ENCODE results near the gene RCAN1.

RCAN1 gene

DNA sequence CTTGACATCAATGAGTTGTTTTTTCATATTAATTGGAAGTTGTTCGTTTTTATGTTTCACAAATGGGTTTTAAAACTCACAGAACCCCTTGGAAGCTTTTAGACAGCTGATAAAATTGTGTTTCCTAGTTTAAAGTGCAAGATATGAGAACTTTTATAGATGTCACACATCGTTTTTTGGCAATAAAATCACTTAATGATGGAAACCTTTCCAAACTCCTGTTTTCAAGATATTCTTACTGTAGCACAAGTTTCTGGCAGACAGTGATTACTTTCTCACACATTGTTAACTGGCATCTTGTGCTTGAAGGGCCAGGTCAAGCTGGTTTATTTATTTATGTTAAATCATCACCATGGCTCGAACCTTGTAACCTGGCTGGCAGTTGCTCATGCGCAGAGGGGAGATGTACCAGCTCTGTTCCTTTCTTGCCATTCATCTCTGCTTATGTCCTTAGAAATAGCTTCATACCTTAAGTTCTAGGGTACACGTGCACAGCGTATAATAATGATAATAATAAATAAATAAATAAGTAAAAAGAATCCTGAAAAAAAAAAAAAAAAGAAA lies 10.2 kb upstream of the RCAN1 start:
- H3K4me3 ChIP-seq (replicated peaks; ENCODE audit: low read depth, low read length), result no peak overlapping the region
- TF ChIP-seq, protein P1, sequence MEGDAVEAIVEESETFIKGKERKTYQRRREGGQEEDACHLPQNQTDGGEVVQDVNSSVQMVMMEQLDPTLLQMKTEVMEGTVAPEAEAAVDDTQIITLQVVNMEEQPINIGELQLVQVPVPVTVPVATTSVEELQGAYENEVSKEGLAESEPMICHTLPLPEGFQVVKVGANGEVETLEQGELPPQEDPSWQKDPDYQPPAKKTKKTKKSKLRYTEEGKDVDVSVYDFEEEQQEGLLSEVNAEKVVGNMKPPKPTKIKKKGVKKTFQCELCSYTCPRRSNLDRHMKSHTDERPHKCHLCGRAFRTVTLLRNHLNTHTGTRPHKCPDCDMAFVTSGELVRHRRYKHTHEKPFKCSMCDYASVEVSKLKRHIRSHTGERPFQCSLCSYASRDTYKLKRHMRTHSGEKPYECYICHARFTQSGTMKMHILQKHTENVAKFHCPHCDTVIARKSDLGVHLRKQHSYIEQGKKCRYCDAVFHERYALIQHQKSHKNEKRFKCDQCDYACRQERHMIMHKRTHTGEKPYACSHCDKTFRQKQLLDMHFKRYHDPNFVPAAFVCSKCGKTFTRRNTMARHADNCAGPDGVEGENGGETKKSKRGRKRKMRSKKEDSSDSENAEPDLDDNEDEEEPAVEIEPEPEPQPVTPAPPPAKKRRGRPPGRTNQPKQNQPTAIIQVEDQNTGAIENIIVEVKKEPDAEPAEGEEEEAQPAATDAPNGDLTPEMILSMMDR (IDR thresholded peaks at IDR 0.05; ENCODE audit: low read depth, low read length, missing control alignments), result no peak
- DNase-seq (ENCODE audit: extremely low read depth, low read depth), result no peak

DNA sequence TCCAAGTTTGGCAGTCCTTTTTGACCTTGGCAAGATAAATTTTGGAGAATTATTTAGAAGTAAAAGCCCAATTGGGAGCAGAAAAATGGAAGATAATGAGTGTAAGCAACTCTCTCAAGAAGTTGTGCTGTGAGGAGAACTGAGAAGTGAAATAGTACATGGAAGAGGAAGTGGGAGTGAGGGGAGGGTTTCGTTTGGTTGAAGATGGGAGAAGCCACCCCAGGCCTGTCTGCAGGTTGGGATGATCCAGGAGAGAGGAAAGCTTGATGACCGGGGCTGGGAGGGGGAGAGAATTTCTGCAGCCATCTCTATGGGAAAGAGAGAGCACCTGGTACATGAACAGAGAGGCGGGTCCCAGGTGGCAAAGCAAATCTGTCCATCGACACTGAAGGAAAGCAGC lies 8.6 kb upstream of the RCAN1 start:
- DNase-seq (ENCODE audit: extremely low read depth, low read depth), result no peak
- H3K4me3 ChIP-seq (replicated peaks; ENCODE audit: low read depth, low read length), result no peak overlapping the region
- TF ChIP-seq, protein P1 (IDR thresholded peaks at IDR 0.05; ENCODE audit: low read depth, low read length, missing control alignments), result no peak

DNA sequence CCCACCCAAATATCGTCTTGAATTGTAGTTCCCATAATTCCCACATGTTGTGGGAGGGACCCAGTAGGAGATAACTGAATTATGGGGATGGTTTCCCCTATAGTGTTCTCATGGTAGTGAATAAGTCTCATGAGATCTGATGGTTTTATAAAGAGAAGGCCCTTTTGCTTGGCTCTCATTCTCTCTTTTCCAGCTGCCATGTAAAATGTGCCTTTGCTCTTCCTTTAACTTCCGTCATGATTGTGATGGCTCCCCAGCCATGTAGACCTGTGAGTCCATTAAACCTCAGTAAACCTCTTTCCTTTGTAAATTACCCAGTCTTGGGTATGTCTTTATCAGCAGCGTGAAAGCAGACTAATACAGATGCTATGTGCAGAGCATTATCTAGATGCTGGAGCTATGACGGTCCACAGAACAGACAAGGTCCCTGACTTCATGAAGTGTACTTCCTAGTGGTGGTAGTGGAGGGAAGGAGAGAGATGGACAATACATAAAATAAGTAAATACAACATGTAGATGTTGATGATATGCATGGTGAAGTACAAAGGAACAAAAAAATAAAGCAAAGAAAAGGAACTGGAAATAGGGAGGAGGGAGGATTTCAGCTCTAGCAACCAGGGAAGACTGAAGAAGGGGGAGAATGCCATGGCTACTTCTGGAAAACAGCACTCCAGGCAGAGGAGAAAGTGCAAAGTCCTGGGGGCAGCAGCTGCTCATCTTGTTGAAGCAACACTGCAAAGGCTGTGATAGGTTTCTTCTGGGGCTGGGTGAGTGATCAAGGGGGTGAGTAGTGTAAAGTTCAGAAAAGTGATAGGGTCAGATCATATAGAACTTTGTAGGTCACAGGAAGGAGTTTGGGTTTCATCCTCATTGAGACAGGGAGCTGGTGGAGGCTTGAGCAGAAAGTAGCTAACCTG lies 6.8 kb upstream of the RCAN1 start:
- TF ChIP-seq, protein P1 (IDR thresholded peaks at IDR 0.05; ENCODE audit: low read depth, low read length, missing control alignments), result no peak
- no peak for DNase-seq (ENCODE audit: extremely low read depth, low read depth)
- no peak overlapping the region for H3K4me3 ChIP-seq (replicated peaks; ENCODE audit: low read depth, low read length)

DNA sequence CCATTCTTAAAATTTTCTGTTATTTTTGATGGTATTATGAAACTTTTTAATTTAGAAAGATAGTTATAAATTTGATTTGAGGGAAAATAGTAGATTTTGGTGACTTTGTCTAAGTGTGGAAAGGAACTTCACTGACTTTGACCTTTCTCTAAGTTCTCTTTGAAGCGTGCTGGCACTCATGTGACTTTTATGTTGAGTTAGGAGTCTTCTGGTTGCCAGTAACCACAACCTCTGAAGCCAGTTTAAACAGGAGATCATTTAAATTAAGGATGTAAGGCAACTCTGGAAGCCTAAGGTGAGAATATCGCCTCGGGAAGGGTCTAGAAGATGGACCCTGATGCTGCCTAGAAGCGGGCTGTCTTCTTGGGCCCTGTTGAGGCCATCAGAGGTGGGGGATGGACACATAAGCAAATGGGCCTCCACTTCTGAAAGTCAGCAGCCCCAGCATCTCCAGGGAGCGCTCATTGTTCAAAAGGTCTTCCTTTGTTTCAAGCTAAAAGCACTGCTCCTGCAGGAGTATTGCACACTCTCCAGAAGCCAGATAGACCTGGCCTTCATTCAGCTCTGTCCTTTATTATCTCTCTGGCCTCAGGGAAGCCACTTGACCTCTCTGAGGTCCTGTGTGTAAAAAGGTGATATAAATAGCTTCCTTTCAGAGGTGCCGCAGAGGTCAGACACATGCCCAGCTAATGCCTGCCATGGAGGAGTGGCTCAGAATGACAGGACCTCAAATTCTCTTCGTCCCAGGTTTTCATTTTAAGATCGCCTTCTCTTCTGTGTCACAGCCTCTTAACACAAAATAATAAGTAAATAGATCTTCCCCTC lies 5.1 kb upstream of the RCAN1 start:
- no peak overlapping the region for H3K4me3 ChIP-seq (replicated peaks; ENCODE audit: low read depth, low read length)
- TF ChIP-seq, protein P1 (IDR thresholded peaks at IDR 0.05; ENCODE audit: low read depth, low read length, missing control alignments), result no peak
- DNase-seq (ENCODE audit: extremely low read depth, low read depth), result no peak

DNA sequence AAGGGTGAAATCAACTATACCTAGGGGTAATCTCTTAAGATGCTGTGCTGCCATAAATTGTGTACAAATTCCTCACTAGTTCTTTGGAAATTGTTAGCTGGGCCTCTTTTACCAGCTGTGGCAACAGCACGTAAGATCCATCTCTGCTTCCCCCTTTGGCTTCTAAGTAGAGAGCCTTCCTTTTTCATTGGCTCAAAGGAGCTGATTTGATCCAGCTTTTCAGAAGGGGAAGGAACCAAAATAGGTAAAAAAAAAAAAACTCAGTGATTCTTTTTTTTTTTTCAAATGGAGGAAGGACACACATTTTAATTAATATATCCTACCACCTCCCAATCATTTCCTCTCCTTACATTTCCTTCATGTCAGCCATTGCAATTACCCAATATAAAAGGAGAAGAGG lies 4.0 kb upstream of the RCAN1 start:
- no peak for DNase-seq (ENCODE audit: extremely low read depth, low read depth)
- H3K4me3 ChIP-seq (replicated peaks; ENCODE audit: low read depth, low read length), result no peak overlapping the region
- TF ChIP-seq, protein P1 (IDR thresholded peaks at IDR 0.05; ENCODE audit: low read depth, low read length, missing control alignments), result no peak

DNA sequence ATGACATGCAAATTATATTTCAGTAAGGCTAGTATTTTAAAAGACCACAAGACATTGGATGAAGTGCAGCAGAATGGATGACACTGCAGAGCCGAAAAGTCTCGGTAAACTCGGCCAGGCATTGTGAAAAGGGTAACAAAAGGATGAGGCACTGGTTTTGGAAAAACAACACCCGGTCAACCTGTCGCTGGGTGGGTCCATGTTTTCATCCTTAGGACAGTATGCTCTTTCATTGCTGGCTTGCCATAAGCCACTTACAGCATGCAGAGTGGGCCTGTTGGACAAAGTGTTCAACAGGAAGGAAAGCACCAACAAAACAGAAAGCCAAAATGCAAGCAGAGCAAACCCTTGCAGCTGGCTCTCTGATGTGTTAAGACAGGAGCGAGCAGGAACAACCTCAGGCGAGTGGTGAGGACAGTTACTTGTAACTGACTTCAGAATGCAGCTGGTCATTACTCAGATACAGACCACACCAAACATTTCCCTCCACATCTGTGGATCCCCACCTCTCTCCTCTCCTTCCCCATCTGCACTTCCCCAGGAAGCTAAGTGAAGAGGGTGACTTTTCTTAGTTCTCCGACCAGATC lies 2.9 kb upstream of the RCAN1 start:
- TF ChIP-seq, protein P1 (IDR thresholded peaks at IDR 0.05; ENCODE audit: low read depth, low read length, missing control alignments), result no peak

More for the DNA sequence above, 2.9 kb upstream of the RCAN1 start:
- H3K4me3 ChIP-seq (replicated peaks; ENCODE audit: low read depth, low read length), result no peak overlapping the region
- no peak for DNase-seq (ENCODE audit: extremely low read depth, low read depth)
